NCI-H1417 (cell line): ENCODE results near the gene TTC34.
"Not testable (repeated sequence)": the region's sequence is repeated elsewhere in the genome, so short reads cannot be mapped to it uniquely, and the experiment has no call there.

Experiments
- DNase-seq, 3 experiments: peaks; one replicate each; lab custom pipeline; 2025; lab: John Stamatoyannopoulos, UW

The TTC34 gene

GRCh38 chr1:2639203-2639602, 162.3 kb downstream of the TTC34 start:
- DNase-seq = no peak

- no peak for DNase-seq
These were observed 162.9 kb downstream of the TTC34 start for GRCh38 chr1:2638466-2639115.

- no peak for DNase-seq
These were observed 163.9 kb downstream of the TTC34 start for GRCh38 chr1:2637442-2638145.

GRCh38 chr1:2636733-2637132, 164.8 kb downstream of the TTC34 start:
- peak in 1 of 3 experiments; percentile 36 for DNase-seq

GRCh38 chr1:2635361-2636010, 166.0 kb downstream of the TTC34 start:
- no peak for DNase-seq

GRCh38 chr1:2633936-2634491, 167.5 kb downstream of the TTC34 start:
- DNase-seq = no peak

- no peak for DNase-seq
These were observed 168.0 kb downstream of the TTC34 start for GRCh38 chr1:2633366-2633935.

- peak in 1 of 3 experiments; percentile 4 for DNase-seq
These were observed 168.7 kb downstream of the TTC34 start, which contains the start of gene MMEL1 for GRCh38 chr1:2632561-2633361. Gene MMEL1, minus strand, starts transcription at chr1:2633016. Its CDS starts 3,532 bp downstream, at chr1:2629484.

- no peak for DNase-seq
These were observed 169.5 kb downstream of the TTC34 start for GRCh38 chr1:2632051-2632430.

- DNase-seq = peak in 1 of 3 experiments; percentile 18
These were observed 170.1 kb downstream of the TTC34 start for GRCh38 chr1:2631136-2632050.

GRCh38 chr1:2630498-2631135, 170.9 kb downstream of the TTC34 start:
- DNase-seq = no peak

GRCh38 chr1:2629627-2630497, 171.6 kb downstream of the TTC34 start:
- DNase-seq = no peak

GRCh38 chr1:2628933-2629626, 172.4 kb downstream of the TTC34 start:
- DNase-seq = peak in 1 of 3 experiments; percentile 22

- DNase-seq = no peak
These were observed 173.1 kb downstream of the TTC34 start for GRCh38 chr1:2628191-2628932.

- DNase-seq = no peak
These were observed 173.7 kb downstream of the TTC34 start for GRCh38 chr1:2627746-2628145.

- not testable (repeated sequence) for DNase-seq
These were observed 175.7 kb downstream of the TTC34 start for GRCh38 chr1:2625748-2626147.

GRCh38 chr1:2625311-2625710, 176.2 kb downstream of the TTC34 start:
- DNase-seq = no peak
